Measurements from ENCODE around the gene RAB3GAP1.
"Not testable (repeated sequence)": the region's sequence is repeated elsewhere in the genome, so short reads cannot be mapped to it uniquely, and the experiment has no call there.

The RAB3GAP1 gene

DNA sequence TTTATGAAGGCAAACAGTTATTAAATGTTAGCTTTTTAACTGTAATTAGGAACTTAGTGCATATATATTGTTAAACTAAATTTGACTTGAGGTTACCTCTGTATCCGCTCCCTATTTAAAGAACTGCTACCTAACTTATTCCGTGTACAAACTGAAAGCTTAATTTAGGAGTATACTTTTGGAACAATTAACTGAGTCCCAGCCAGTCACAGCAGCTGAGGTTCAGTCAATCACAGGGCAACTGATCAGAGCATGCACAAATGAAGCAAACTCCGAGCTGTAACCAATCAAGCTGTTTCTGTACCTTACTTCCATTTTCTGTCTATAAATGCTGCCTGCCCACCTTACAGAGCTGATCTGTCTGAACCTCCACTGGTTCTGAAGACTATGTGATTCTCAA, 61.2 kb downstream of the RAB3GAP1 start:
- H3K4me3 ChIP-seq (ENCODE audit: low read length), result no peak overlapping the region
- no peak for TF ChIP-seq ZNF274 (IDR thresholded peaks at IDR 0.05; ENCODE audit: low read depth, low read length)

DNA sequence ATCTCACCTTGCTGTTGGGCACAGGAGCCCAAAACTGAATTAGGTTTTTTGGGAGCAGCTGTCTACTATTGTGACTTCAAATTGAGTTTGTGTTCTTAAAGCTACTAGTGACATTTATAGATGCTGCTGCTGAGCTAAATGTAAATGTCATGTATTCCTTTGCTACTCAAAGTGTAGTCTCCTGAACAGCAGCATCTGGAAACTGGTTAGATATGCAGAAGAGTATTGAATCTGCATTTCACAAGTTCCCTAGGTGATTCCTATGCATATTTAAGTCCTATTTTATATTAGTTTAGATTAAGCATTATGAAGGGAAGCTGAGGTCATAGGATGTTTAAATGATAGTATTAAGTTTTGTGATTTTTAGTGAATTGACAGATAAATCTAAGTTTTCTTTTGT, 67.5 kb downstream of the RAB3GAP1 start:
- H3K4me3 ChIP-seq (ENCODE audit: low read length), result no peak overlapping the region
- TF ChIP-seq ZNF274 (IDR thresholded peaks at IDR 0.05; ENCODE audit: low read depth, low read length), result no peak

DNA sequence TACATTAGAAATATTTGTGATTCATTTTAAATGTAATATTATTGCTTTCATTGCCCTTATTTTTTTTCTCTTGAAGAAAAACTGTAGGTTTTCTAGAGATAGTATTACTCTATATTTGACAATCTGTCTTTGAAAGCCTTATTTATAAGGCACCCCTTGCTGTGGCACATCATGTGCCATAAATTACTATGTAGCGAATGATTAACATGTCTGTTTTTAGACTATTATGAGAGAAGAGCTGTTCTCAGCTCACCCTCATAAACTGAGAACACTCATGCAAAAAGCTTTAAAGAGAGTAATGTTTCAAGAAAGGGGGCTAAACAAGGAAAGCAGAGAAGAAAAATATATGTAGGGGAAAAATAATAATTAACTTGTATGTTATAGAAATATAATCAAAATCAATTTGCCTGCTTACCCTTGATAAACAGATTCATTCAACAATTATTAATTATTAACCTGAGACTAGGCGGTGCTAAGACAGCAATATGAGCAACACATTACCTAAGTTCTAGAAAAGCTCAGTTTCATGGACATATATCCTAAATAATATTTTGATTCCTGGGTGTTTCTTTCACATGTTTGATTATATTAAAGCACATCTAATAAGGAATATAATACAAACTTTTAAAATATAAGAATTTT, 69.0 kb downstream of the RAB3GAP1 start:
- no peak for TF ChIP-seq ZNF274 (IDR thresholded peaks at IDR 0.05; ENCODE audit: low read depth, low read length)
- no peak overlapping the region for H3K4me3 ChIP-seq (ENCODE audit: low read length)

DNA sequence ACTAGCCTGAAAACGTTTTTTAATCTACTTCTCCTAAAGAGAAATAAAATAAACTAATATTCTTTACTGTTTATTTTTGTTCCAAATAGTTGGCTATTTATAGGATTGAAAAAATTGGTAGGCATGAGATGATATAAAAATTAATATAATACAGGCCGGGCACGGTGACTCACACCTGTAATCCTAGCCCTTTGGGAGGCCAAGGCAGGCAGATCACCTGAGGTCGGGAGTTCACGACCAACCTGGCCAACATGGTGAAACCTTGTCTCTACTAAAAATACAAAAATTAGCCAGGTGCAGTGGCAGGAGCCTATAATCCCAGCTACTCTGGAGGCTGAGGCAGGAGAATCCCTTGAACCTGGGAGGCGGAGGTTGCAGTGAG, 69.6 kb downstream of the RAB3GAP1 start:
- not testable (repeated sequence) for H3K4me3 ChIP-seq (ENCODE audit: low read length)

DNA sequence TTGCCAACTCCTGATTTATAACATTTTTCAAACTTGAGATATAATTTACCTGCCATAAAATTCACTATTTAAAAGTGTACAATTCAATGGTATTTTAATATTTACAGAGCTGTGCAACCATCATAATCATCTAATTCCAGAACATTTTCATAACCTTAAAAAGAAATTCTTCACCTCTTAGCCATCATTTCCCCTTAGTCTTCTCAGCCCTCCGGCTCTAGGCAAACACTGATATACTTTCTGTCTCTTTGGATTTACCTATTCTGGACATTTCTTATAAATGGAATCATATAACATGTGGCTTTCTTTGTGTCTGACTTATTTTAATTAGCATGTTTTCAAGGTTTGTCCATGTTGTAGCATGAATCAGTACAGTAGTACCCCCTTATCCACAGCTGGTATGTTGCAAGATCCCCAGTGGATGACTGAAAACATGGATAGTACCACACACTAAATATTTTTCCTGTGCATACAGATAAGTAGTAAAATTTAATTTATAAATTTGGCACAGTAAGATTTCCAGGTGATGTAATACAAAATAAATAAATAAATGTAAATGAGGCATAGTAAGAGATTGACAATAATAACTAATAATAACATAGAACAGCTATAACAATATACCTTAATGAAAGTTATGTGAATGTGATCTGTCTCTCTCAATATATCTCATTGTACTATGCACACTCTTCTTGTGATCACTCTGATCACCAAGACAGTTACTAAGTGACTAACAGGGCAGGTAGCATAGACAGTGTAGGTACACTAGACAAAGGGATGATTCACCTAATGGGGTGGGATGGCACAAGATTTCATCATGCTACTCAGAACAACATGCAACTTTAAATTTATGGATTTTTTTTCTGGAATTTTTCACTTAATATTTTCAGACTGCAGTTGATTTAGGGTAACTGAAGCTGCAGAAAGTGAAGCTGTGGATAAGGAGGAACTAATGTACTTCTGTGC, 73.1 kb downstream of the RAB3GAP1 start:
- no peak for TF ChIP-seq ZNF274 (IDR thresholded peaks at IDR 0.05; ENCODE audit: low read depth, low read length)
- no peak overlapping the region for H3K4me3 ChIP-seq (ENCODE audit: low read length)

DNA sequence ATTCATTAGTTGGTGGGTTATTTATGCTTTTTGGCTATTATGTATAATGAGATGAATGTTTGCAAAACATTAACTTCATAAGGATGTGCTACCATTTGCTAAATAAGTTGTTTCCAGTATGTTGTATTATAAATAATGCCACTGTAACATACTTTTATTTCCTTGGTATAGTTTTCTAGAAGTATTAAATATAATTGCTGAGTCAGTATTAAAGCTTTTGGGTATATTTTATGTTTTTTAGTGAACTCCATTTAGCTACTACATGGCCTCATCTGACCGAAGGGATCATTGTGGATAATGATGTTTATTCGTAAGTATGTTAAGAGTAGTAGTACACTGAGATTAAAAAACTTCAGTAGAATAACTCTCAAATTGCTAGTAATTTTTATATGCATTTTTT, 73.8 kb downstream of the RAB3GAP1 start:
- no peak for TF ChIP-seq ZNF274 (IDR thresholded peaks at IDR 0.05; ENCODE audit: low read depth, low read length)
- no peak overlapping the region for H3K4me3 ChIP-seq (ENCODE audit: low read length)

DNA sequence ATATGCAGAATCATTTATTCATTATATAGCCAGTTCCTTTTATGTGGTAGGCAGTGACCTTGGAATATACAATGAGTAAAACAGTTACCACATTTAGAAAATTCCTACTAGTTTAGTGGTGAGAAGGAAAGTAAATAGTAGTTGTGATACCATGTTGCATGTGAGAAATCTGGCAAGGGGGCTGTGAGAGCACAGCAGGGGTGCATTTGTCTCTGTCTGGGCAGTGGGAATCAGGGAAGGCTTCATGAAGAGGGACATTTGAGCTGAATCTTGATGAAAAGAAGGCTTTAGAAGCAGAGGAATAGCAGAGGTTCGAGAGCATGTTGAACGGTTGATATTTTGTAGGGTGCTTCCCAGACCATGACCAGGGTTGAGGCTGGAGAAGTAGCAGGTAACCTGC, 78.7 kb downstream of the RAB3GAP1 start:
- no peak for TF ChIP-seq ZNF274 (IDR thresholded peaks at IDR 0.05; ENCODE audit: low read depth, low read length)
- no peak overlapping the region for H3K4me3 ChIP-seq (ENCODE audit: low read length)

DNA sequence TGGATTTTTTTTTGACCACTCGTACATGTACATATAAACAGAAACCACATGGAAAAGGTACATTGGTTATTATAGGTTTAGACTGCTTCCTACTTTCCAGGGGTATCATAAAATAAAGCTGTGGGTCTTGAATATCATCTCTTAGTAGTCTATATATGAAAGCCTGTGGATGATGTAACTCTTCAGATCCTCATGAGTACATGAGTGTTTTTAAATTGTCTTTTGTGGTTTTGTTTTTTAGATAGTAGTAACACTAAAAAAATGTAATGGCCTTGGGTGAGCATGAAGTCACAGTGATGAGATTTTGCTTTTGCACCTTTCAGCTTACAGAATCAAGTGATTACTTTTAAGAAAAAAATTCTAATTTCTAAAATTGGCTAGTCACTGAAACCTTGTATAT, 80.2 kb downstream of the RAB3GAP1 start:
- no peak overlapping the region for H3K4me3 ChIP-seq (ENCODE audit: low read length)
- TF ChIP-seq ZNF274 (IDR thresholded peaks at IDR 0.05; ENCODE audit: low read depth, low read length), result no peak

DNA sequence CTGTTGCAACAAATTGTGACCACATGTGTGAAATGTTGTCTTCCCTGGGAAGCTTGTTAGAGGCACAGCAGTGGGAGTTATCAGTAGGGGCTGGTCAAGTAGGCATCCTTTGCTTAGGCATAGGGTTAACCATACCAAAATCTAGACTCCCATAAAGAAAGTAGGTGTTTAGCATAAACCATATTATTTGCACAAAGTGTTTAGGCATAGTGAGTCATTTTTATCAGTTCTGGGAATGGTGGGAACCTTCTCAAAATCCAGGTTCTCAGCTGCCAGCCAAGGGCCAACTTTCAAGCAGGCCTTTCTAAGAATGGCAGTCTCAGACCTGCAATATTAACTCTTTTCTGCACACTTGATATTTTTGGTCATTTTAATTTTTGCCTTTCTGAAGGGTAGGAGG, 88.5 kb downstream of the RAB3GAP1 start:
- no peak overlapping the region for H3K4me3 ChIP-seq (ENCODE audit: low read length)
- no peak for TF ChIP-seq ZNF274 (IDR thresholded peaks at IDR 0.05; ENCODE audit: low read depth, low read length)

DNA sequence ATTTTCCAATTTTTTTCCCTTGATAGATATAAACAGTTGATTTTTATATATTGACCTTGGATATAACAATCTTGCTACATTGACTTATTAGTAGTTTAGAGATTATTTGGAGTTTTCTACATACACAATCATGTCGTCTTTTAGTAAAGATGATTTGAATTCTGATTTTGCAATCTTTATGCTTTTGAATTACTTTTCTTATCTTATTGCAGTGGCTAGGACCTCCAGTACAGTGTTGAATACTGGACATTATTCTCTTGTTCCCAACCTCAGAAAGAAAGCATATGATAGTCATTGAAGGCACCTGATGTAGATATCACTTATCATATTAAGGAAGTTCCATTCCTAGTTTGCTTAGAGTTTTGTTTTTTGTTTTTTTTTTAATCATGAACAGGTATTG, 90.2 kb downstream of the RAB3GAP1 start:
- no peak overlapping the region for H3K4me3 ChIP-seq (ENCODE audit: low read length)
- TF ChIP-seq ZNF274 (IDR thresholded peaks at IDR 0.05; ENCODE audit: low read depth, low read length), result no peak

DNA sequence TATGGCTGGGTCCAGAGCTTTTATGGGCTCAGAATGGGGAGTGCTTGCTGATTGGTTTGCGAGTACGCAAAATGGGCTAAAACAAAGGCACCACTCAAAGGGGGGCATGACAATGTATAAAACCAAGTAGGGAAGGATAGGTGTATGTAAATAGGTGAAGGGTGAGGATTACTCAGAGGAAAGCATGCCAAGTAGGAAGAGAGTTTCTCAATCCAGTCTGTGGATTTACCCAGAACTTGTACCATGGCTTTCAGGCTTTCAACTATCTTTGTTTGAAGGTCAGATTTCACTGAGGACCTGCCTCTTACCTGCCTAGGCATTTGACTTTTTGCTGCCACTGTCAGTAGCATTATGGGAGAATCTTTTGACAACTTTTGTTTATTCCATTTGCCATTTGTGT, 92.3 kb downstream of the RAB3GAP1 start:
- TF ChIP-seq ZNF274 (IDR thresholded peaks at IDR 0.05; ENCODE audit: low read depth, low read length), result no peak

DNA sequence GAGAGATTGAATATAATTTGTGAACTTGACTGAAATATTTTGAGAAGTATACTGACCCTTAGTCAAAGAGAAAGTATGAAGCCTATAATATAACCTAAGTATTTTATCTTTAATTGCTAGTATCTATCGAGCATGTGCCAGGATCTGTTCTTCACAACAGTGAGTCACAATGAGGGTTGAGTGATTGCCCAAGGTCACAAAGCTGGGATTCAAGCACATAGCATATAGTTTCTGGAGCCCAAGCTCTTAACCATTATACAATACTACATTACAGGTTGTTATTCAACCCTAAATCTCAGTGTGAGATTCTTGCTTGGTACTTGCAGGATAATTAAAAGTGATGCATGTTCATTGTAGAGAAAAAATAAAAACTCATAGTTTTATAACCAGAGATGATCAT, 97.2 kb downstream of the RAB3GAP1 start:
- no peak for TF ChIP-seq ZNF274 (IDR thresholded peaks at IDR 0.05; ENCODE audit: low read depth, low read length)
- no peak overlapping the region for H3K4me3 ChIP-seq (ENCODE audit: low read length)

More for the DNA sequence above, 92.3 kb downstream of the RAB3GAP1 start:
- H3K4me3 ChIP-seq (ENCODE audit: low read length), result no peak overlapping the region

DNA sequence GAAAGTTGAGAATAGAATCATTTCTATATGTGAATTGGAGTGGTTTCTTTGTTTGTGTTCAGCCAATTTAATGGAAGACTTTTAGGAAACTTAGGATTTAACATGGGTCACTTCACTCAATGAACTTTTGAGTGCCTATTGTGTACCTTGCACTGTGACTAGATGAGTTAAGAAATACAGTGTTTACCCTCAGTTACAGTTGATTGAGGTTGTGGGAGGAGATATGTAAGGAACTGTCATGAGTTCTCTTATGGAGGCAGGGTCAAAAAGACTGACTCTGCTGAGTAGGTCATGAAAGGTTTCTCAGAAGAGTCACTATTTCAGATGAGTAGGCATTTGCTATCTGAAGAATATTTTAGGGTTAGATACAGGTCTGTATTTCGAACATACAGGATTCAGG, 98.6 kb downstream of the RAB3GAP1 start:
- TF ChIP-seq ZNF274 (IDR thresholded peaks at IDR 0.05; ENCODE audit: low read depth, low read length), result no peak
- no peak overlapping the region for H3K4me3 ChIP-seq (ENCODE audit: low read length)

DNA sequence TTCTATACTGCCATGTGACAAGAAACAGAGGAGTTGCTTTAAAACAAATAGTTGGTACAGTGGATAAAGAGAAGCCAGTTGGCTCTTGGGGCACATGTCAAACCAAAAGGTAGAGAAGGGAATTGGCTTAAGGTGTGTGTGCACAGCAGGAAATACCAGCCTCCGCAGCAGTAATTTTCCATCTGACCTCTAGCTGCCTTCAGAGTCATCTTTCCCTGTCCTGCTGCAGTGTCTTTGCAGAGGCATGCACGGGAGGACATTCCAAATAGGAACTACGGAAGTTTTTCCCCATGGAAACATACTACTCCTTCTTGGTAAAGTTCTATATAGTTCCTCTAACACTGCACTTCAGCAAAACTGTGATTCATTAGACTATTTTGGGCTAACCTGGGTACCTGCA, 99.5 kb downstream of the RAB3GAP1 start:
- H3K4me3 ChIP-seq (ENCODE audit: low read length), result no peak overlapping the region
- no peak for TF ChIP-seq ZNF274 (IDR thresholded peaks at IDR 0.05; ENCODE audit: low read depth, low read length)

DNA sequence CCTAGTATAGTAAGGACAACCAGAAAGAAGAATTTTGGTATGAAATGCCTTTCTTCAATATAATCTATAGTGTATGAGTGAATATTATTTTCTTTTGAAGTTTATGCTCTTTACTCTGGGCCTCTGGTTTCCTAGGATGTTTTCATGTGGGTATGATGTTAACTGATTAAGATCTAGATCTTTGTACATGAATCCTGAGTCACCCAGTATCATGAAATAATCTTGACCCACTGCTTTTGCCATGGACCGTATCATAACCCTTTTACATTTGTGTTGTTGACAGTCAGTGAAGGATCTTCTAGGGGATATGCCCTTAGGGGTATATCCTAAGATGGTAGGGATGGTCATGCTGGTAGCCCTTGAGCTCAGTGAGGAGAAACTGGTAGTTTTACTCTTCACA, 100.3 kb downstream of the RAB3GAP1 start:
- no peak overlapping the region for H3K4me3 ChIP-seq (ENCODE audit: low read length)
- TF ChIP-seq ZNF274 (IDR thresholded peaks at IDR 0.05; ENCODE audit: low read depth, low read length), result no peak

All from GM08714 (cell line).